D341Med (cell line): ENCODE results near the gene EHD1.

Experiments used
- DNase-seq: peaks from one replicate; pipeline ENCODE4 v3.0.0; 2012; ENCODE audit warnings: low spot score

Gene EHD1

GRCh38 chr11:64890522-64890939, 12.1 kb upstream of the EHD1 start:
- DNase-seq: no peak

DNA sequence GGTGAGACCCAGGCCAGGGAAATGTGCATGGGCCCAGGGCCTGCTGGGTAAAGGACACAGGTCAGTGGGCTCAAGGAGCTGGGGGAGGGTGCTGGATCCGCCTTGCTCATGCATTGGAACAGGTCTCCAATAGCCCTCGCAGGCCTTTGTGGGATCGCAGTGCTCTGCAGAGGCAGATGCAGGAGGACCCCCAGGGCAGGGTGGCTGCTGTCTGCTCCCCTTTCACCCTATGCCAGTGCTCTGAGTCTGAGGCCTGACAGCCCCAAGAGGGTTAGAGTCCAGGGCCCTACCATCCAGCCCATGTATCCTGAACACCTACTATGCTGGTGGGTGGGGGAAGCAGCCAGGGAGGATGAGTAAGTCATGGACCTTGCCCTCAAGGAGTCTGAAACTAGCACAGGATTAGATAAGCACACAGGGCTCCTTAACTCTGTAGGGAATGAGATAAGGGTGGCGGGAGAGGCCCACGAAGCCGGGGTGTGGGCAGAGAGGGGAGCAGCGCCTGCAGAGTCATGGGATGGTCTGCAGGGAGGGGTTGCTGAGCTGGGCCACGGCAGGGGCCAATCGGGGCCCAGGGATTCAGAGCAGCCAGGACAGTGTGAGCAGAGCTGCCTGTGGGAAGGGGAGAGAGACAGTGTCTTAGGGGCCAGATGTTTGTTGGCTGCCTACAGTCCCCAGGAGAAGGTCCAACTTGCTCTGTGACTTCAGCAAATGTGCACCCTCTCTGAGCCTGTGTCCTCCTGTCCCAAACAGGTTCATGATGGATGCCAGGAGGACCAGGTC, 10.5 kb upstream of the EHD1 start:
- DNase-seq: no peak

DNA sequence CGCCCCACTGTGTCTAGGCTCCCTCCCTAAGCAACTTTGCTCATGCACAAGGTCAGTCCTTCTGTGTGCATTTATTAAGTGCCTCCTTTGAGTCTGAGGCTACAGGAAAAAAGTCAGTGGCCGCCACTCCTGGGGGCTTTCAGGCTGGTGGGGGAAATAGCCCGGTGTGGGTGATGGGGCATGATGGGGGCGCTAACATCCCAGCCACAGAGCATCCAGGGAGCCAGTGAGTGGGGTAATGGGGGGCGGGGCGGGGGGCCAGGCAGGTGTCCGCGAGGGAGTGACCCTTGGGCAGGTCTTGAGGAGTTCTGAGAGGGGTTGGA, 9.9 kb upstream of the EHD1 start:
- no peak for DNase-seq

DNA sequence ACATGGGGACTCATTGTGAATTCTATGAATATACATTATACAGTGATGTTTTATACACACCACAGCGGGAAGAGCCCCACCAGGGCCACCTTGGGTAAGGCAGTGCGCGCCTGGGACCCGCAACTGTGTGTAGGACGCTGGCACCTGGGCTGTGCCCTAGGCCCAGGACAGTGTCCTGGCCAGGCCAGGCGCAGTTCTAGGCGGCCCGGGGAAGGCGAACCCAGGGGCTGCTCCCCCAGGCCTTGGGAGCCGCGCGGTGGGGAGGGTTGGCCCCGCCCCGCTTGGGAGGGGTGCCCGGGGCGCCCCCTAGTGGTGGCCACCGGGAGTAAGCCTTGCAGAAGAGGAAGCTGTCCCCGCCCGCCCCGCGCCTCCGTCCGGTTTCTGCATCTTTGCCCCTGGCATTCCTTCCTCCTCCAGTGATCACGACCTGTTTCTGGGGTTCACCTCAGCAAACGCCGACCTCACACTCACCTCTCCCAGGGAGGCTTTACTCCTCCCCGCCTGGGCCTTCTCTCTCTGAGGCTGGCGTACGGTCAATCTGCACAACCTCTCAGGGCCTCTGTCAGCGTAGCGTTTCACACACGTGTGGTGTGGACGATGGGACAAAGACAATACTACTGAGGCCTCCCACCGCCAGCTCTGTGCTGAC, 9.5 kb upstream of the EHD1 start:
- peak; percentile 95 for DNase-seq

GRCh38 chr11:64887234-64887756, 8.9 kb upstream of the EHD1 start:
- no peak for DNase-seq

DNA sequence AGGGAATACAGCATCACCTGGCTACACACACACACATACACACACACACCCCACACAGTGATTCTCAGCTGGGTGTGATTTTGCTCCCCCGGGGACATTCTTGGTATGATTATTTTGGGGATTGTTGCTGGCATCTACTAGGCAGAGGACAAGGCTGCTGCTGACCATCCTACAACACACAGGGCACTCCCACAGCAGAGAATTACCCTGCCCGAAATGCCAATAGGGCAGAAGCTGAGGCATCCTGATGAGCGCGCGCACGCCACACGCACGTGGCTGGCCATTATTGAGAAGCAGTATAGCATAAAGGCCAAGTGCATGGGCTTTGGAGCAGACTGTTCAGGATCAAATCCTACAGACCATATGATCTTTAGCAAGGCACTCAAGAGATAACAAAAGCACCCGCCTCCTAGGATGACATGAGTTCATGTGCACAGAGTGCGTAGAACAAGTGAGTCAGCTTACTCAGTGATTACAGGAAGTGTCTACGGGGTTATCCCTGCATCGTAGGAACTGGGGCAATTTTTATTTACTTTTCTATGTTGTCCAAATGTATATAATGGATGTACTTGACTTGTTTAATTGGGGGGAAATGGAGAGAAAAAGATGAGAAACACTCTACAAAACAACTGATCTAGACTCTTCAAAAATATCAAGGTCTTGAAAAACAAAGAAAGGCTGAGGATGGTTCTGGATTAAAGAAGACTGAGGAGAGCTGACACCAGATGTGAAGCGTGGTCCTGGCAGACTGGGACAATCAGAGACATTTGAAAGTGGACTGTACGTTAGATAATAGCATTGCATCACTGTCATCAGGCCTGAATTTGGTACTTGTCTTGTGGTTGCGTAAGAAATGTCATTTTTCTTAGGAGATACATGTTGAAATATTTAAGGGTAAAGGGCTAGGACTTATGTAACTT, 7.2 kb upstream of the EHD1 start:
- DNase-seq: no peak

DNA sequence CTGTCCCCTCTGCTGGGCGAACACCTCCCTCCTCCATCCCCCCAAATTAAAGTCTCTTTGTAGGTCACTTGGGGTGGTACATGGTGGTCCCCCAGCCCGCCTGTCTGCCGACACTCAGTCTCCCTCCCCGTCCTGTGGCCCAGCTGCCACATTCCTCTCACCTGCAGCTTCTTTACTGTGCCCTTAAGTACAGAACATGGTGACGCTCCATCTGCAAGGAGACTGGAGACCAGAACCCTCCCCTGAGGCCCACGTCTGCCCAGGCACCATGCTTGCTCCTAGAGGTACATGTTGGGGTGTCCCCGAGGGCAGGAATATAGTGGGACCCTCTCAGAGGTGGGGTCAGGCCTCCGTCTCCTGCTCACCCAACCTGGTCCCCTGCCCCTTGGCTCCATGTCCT, 5.6 kb upstream of the EHD1 start:
- no peak for DNase-seq

GRCh38 chr11:64883575-64883974, 5.2 kb upstream of the EHD1 start:
- no peak for DNase-seq

GRCh38 chr11:64882243-64882642, 3.8 kb upstream of the EHD1 start:
- no peak for DNase-seq

- no peak for DNase-seq
Observed at GRCh38 chr11:64881476-64881875, 3.1 kb upstream of the EHD1 start.

DNA sequence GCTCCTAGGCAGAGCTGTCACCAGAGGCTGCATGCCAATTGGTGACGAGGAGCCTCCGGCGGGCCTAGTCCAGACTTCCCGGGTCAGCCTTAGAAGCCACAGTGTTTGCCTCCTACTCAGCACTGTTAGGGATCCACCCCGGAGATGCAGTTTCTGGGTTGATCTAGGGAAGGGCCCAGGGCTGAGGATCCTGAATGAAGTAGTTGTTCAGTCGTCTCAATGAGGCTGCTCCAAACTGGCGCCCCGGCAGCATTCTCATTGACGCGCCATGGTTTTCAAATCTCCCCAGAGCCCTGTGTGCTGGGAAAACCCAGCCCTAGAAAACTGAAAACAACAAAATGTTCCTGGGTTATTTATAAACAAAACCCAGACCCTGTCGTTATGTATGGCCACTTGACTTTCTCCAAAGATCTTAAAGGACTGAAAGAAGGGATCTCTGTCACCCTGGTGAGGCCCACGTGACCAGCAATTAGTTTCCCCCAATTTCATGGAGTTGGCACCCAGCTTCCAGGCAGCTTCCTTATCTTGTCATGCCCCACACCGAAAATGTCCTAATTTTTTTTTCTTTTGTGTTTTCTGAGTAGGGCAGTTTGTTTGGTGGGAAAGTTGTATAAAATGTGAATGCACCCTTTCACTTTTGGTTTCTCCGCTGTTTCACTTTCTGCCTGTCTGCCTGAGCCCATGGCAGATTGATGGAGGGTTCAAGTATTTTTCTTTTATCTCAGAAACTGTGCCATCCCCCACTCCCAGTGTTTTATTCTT, 2.0 kb upstream of the EHD1 start:
- DNase-seq: no peak

DNA sequence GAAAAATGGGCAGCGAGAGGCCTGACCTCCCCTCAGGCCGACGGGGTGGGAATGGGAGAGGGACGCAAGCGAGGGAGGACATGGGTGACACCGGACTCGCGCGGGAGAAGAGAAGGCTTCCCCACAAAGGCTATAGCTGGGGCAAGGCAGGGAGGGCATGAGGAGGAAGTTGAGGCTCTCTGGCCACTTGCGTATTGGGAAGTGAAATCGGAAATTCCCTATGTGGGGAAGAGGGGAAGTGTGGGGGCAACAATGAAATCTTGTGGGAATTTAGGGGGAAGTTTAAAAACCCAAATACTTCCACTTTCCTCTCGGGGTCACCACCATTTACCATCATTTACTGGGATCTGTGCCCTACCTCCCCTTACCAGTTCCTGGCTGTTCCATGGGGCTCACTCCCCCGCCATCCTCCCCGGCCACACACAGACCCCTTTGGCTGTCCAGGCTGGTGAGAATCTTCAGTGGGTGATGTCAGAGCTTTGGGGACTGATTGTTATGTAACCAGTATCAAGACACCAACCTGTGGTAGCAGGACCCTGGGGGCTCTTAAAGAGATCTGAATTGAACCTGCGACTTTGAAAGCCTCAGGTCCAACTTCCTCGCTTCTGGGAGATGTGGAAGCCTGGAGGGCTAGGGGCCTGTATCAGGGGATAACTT, 951 bp upstream of the EHD1 start:
- no peak for DNase-seq

DNA sequence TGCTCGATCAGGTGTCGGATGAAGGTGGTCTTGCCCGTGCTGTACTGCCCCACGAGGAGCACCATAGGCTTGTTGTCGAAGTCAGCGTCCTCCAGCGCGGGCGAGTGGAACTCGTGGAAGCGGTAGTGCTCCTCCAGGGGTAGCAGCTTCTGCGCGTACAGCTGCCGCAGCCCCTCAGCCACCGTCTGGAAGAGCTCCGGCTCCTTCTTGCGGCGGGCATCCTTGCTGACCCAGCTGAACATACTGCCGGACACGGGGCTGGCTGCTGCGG, 263 bp downstream of the EHD1 start:
- DNase-seq: no peak

- no peak for DNase-seq
Observed at GRCh38 chr11:64877390-64878222, 815 bp downstream of the EHD1 start.

DNA sequence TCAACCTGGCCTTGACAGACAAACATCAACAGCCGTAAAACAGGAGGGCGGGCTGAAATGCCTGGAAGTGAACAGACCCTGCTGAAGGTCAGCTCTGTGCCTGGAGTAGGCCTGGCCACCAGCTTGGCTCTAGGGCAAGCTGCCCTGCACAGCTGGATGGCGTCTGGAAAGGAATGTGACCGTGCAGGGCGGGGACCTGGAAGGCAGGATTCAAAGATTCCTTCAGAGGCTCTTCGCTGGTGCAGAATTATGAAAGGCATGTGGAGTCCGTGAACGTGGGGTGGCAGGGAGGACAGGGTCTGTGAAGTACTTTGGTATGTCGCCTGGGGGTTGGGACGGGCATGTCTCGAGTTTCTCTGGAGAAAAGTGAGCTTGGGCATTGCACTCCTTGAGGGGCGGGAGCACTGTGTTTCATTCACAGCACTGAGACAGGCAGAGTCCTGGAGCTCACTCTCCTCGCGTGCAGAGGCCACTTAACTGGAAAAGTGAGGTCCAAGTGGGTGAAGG, 1.5 kb downstream of the EHD1 start:
- DNase-seq: no peak

GRCh38 chr11:64876229-64876750, 2.1 kb downstream of the EHD1 start:
- no peak for DNase-seq

- DNase-seq: no peak
Observed at GRCh38 chr11:64875369-64876228, 2.8 kb downstream of the EHD1 start.

GRCh38 chr11:64874308-64875240, 3.8 kb downstream of the EHD1 start:
- DNase-seq: no peak
